ENCODE measurements around the gene MDFIC. TPM values are rescaled to one million over a fixed set of nuclear protein-coding genes. Genes with fewer than 3 reads are reported as not detected.

Gene MDFIC
- total and polyA plus RNA-seq, 9 donors = 10.6 to 30.0 (median 17.9) TPM

DNA sequence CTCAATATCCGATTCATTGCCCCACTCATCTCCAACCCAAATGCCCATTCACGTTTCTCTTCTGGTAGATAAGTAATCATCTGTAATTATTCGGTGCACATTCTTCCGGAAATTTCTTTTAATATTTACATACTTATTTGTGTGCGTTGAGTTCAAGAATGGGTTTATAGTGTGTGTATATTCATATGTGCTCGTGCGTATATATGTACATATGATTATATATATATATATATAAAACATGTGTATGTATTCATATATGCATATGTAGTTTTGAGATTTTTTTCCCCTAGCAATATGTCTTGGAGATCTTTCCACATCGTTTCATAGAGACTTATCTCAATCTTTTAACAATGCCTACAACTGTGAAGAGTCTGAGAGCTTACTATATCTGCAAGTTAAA is 118.2 kb downstream of the MDFIC start:
- 75 to 82% (median 76%) methylated on average over 8 of the region's 8 CpGs for WGBS, 3 donors
- Histone ChIP-seq H3K27ac (no peak overlapping the region), H3K4me1 (ENCODE audit: insufficient read depth) (no peaks in the 10 kb centered on the region), H3K4me3 (no peak overlapping the region), H3K9me3 (no peaks in the 10 kb centered on the region), H3K36me3 (no peaks in the 10 kb centered on the region), H3K27me3 (no peaks in the 10 kb centered on the region)
- DNase-seq = no peak
- TF ChIP-seq POLR2A (IDR thresholded peaks at IDR 0.05) (no peak), EP300 (IDR thresholded peaks at IDR 0.05) (no peak)
- TF ChIP-seq, protein P1, sequence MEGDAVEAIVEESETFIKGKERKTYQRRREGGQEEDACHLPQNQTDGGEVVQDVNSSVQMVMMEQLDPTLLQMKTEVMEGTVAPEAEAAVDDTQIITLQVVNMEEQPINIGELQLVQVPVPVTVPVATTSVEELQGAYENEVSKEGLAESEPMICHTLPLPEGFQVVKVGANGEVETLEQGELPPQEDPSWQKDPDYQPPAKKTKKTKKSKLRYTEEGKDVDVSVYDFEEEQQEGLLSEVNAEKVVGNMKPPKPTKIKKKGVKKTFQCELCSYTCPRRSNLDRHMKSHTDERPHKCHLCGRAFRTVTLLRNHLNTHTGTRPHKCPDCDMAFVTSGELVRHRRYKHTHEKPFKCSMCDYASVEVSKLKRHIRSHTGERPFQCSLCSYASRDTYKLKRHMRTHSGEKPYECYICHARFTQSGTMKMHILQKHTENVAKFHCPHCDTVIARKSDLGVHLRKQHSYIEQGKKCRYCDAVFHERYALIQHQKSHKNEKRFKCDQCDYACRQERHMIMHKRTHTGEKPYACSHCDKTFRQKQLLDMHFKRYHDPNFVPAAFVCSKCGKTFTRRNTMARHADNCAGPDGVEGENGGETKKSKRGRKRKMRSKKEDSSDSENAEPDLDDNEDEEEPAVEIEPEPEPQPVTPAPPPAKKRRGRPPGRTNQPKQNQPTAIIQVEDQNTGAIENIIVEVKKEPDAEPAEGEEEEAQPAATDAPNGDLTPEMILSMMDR (IDR thresholded peaks at IDR 0.05) = no peak
- intact Hi-C loops (cut with DNase I) = no loop called here

DNA sequence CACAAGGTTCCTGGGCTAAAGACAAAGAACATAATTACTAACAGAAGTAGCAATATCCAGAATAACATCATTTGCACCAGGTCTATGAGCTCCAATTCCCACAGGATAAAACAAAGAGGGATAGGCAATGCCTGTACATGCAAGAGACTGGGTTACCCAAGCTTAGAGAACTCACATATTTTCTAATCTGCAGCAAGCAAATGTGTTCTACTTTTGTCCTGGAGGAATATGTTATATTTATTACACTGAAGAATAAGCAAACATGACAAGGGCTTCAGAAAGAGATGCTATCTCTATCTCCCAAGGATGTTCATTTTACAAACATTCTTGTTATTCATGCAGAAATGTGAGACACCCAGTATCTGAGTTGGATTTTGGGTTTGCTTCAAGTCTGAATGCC is 118.6 kb downstream of the MDFIC start:
- no peak for DNase-seq
- no peak overlapping the region for H3K27ac ChIP-seq
- H3K4me3 ChIP-seq = no peak overlapping the region
- no peaks in the 10 kb centered on the region for H3K4me1 ChIP-seq (ENCODE audit: insufficient read depth)
- no peaks in the 10 kb centered on the region for H3K9me3 ChIP-seq
- no peaks in the 10 kb centered on the region for H3K36me3 ChIP-seq
- intact Hi-C loops (cut with DNase I) = no loop called here
- TF ChIP-seq EP300 (IDR thresholded peaks at IDR 0.05) = no peak
- no peak for TF ChIP-seq POLR2A (IDR thresholded peaks at IDR 0.05)
- TF ChIP-seq, protein P1 (IDR thresholded peaks at IDR 0.05) = no peak
- no peaks in the 10 kb centered on the region for H3K27me3 ChIP-seq

DNA sequence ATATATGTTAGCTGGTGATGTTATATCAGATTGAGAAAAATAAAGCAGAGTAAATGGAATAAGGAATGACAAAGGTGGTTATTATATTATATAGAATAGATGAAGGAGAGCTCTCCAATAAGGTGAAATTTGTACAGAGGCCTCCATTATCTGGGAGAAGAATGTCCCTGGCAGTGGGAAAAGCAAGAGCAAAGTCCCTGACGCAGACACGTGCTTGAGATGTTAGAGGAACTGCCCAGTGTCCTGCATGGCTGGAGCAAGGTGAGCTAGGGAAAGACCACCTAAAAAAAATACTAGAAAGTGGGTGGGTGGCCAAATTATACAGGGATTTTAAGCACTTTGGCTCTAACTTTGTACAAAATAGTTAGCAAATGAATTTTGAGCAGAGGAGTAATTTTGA is 120.7 kb downstream of the MDFIC start:
- no peaks in the 10 kb centered on the region for H3K27me3 ChIP-seq
- H3K27ac ChIP-seq = no peak overlapping the region
- TF ChIP-seq, protein P1 (IDR thresholded peaks at IDR 0.05) = no peak
- no peak for TF ChIP-seq EP300 (IDR thresholded peaks at IDR 0.05)
- TF ChIP-seq POLR2A (IDR thresholded peaks at IDR 0.05) = no peak
- intact Hi-C loops (cut with DNase I) = no loop called here
- no peak for DNase-seq
- H3K36me3 ChIP-seq = no peaks in the 10 kb centered on the region
- 31 to 66% (median 58%) methylated on average over 2 of the region's 2 CpGs for WGBS, 3 donors
- H3K4me1 ChIP-seq (ENCODE audit: insufficient read depth) = no peaks in the 10 kb centered on the region
- H3K4me3 ChIP-seq = no peak overlapping the region
- no peaks in the 10 kb centered on the region for H3K9me3 ChIP-seq

DNA sequence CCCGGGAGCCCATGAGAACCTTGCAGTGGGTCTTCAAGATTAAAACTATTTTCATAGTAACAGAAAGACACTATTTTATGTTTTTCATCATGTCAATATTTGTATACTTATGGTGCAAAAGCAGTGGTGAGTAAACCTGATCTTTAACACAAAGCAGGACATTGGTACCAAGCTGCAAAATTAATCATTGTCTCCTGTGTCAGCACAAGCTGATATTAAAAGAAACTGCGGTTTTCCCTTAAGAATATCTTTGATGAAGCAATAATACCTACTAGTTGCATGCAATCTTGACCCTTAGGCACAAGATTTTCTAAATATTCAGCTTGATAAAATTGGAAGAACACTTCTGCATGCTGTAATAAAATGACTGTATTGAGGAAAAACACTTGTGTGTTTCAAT is 121.7 kb downstream of the MDFIC start:
- WGBS, 3 donors = 34 to 40% (median 40%) methylated on average over 2 of the region's 2 CpGs
- TF ChIP-seq POLR2A (IDR thresholded peaks at IDR 0.05) = no peak
- TF ChIP-seq EP300 (IDR thresholded peaks at IDR 0.05) = no peak
- TF ChIP-seq, protein P1 (IDR thresholded peaks at IDR 0.05) = no peak
- no peak for DNase-seq
- no peak overlapping the region for H3K27ac ChIP-seq
- H3K27me3 ChIP-seq = no peaks in the 10 kb centered on the region
- H3K4me3 ChIP-seq = no peak overlapping the region
- no peaks in the 10 kb centered on the region for H3K36me3 ChIP-seq
- no peaks in the 10 kb centered on the region for H3K9me3 ChIP-seq
- intact Hi-C loops (cut with DNase I) = no loop called here
- H3K4me1 ChIP-seq (ENCODE audit: insufficient read depth) = no peaks in the 10 kb centered on the region

DNA sequence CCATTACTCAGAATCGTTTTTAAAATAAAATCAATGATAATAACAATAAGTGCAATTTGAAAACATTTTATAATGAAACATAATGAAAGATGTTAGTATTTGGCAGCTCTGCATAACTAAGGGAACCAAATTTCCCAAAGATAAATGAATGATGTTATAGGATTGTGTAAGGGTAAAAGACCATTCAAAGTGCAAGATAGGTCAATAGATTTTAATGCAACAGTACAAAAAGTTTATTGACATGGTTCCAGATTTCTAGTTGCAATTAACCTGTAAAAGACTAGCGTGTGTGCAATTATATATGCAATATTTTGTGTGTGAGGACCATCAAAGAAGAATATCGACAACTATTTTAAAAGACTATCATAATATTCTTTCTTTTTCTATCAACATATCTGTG is 122.3 kb downstream of the MDFIC start:
- TF ChIP-seq POLR2A (IDR thresholded peaks at IDR 0.05) = no peak
- TF ChIP-seq, protein P1 (IDR thresholded peaks at IDR 0.05) = no peak
- no peak for TF ChIP-seq EP300 (IDR thresholded peaks at IDR 0.05)
- H3K9me3 ChIP-seq = no peaks in the 10 kb centered on the region
- no peak overlapping the region for H3K27ac ChIP-seq
- DNase-seq = no peak
- H3K36me3 ChIP-seq = no peaks in the 10 kb centered on the region
- intact Hi-C loops (cut with DNase I) = no loop called here
- 59 to 64% (median 62%) methylated on average over 3 of the region's 3 CpGs for WGBS, 3 donors
- no peaks in the 10 kb centered on the region for H3K4me1 ChIP-seq (ENCODE audit: insufficient read depth)
- H3K4me3 ChIP-seq = no peak overlapping the region
- H3K27me3 ChIP-seq = no peaks in the 10 kb centered on the region
